IPS-18a (cell line): ENCODE results near the gene NLK.
"Not testable (repeated sequence)": the region's sequence is repeated elsewhere in the genome, so short reads cannot be mapped to it uniquely, and the experiment has no call there.

Source experiments
- H3K27ac ChIP-seq: one replicate; pipeline ENCODE4 v1.5.1; 2013; ENCODE audit warnings: low read length
- H3K27me3 ChIP-seq: one replicate; pipeline ENCODE4 v1.6.1; 2013; ENCODE audit warnings: mild to moderate bottlenecking, low read length; ENCODE audit not compliant: control insufficient read depth, insufficient read depth
- H3K36me3 ChIP-seq: one replicate; pipeline ENCODE4 v1.6.1; 2013; ENCODE audit warnings: low read depth, low read length; ENCODE audit not compliant: control insufficient read depth
- H3K4me1 ChIP-seq: one replicate; pipeline ENCODE4 v1.6.1; 2013; ENCODE audit warnings: low read depth, low read length; ENCODE audit not compliant: control insufficient read depth
- H3K4me3 ChIP-seq: one replicate; pipeline ENCODE4 v1.5.1; 2013; ENCODE audit warnings: low read length
- H3K9ac ChIP-seq: one replicate; pipeline ENCODE4 v1.6.1; 2013; ENCODE audit warnings: mild to moderate bottlenecking, low read length, moderate library complexity
- H3K9me3 ChIP-seq: one replicate; pipeline ENCODE4 v1.6.1; 2013; ENCODE audit warnings: low read depth, low read length; ENCODE audit not compliant: control insufficient read depth

Gene NLK

DNA sequence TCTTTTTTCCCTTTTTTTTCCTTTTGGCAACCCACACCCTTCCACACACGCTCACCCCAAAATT lies at the start of gene NLK:
Gene NLK, plus strand, starts transcription at position 21 of the 64 bp plus-strand sequence. CDS start 197 bp downstream, outside the sequence.
- Histone ChIP-seq H3K27me3 (no peaks in the 10 kb centered on the region), H3K4me3 (peak within 1 kb of the TSS; percentile 65), H3K9me3 (no peaks in the 10 kb centered on the region), H3K4me1 (peaks cover 41% of the 10 kb centered on the region), H3K36me3 (no peaks in the 10 kb centered on the region), H3K27ac (no peak within 1 kb of the TSS), H3K9ac (peak within 1 kb of the TSS; percentile 64)

DNA sequence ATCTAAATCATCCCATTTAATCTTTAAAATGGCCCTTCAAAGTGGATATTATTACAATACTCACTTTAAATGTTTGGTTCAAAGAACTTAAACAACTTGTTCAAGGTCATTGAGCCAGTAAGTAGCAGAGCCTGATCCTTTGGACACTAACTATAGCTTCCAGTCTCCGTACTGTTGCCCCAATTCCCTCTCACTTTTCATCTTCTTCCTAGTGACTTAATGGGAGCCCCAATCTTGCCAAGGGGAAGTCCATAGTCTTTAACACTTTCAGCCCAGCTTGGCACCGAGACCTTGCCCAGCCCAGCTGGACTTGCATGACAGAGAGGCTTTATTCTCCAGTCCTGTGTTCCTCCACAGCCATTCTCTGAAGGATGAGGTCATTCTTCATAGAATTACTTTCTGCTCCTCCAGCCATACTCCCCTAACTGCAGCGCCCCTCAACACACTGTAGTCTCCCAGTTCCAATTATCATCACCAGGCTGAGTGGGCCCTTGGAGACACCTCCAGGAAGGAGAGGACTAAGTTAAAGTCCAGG lies 49.2 kb upstream of the NLK start:
- H3K9ac ChIP-seq = no peak overlapping the region
- H3K36me3 ChIP-seq = no peaks in the 10 kb centered on the region

DNA sequence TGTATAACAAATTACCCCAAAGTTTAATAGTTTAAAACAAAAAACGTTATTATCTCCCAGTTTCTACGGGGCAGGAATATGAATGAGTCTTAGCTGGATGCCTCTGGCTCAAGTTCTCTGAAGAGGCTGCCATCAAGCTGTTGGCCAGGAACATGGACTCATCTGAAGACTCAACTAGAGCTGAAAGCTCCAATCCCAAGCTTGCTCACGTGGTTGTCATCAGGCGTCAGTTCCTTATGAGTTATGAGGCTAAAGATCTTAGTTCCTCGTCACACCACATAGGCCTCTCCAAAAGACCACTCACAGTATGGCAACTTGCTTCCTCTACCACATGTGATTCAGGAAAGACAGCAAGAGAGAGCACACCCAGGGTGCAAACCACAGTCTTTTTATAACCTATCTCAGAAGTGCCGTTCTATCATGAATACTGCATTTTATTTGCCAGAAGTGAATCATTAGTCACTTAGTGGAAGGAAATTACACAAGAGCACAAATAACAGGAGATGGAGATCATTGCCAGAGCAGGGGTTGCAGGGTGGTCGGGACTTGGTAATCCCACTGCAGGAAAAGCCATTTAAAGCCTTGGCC lies 48.7 kb upstream of the NLK start:
- H3K4me1 ChIP-seq = peaks cover 10% of the 10 kb centered on the region

More for the DNA sequence above, 49.2 kb upstream of the NLK start:
- H3K4me1 ChIP-seq = peaks cover 10% of the 10 kb centered on the region
- H3K4me3 ChIP-seq = no peak overlapping the region
- H3K27me3 ChIP-seq = peaks cover 12% of the 10 kb centered on the region
- no peak overlapping the region for H3K27ac ChIP-seq
- H3K9me3 ChIP-seq = no peaks in the 10 kb centered on the region

DNA sequence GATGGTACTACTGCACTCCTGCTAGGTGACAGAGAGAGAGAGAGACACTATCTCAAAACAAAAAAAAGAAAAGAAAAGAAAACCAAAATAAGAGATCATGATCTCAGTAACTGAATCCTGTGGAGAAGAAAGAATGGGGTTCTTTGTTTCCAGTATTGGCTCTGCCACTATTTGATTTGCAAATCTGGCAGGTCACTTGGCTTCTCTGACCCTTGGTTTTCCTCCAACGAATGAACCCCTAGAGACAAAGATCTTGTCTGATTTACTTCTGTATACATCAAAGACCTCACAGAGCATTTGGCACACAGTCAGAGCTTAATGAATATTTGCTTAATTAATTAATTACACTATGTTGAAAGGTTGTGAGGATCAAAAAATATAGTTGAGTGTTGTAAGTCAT lies 47.9 kb upstream of the NLK start:
- H3K4me1 ChIP-seq = peaks cover 10% of the 10 kb centered on the region
- H3K9ac ChIP-seq = no peak overlapping the region
- H3K36me3 ChIP-seq = no peaks in the 10 kb centered on the region

More for the DNA sequence above, 48.7 kb upstream of the NLK start:
- H3K27ac ChIP-seq = no peak overlapping the region
- no peaks in the 10 kb centered on the region for H3K9me3 ChIP-seq
- peaks cover 12% of the 10 kb centered on the region for H3K27me3 ChIP-seq
- H3K9ac ChIP-seq = no peak overlapping the region
- no peaks in the 10 kb centered on the region for H3K36me3 ChIP-seq
- H3K4me3 ChIP-seq = no peak overlapping the region

DNA sequence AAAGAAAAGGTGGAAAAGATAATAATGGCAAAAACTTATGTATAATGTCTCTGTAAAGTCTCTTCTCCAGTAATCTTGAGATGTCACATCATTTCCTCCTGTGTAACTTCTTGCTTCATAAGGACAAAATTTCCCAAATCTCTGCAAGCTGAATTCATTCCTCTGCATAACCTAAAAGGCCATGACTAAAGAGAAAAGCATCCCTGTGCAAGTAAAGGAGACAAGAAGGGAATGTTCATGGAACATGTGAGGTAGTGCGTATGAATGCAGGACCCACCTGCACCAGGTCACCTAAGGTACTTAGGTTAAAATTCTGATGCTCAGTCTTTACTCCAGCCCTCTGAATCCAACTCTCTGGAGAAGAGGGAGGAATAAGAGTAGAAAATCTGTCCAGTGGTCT lies 46.9 kb upstream of the NLK start:
- no peaks in the 10 kb centered on the region for H3K36me3 ChIP-seq
- no peak overlapping the region for H3K4me3 ChIP-seq
- H3K9me3 ChIP-seq = no peaks in the 10 kb centered on the region
- peaks cover 12% of the 10 kb centered on the region for H3K27me3 ChIP-seq
- H3K9ac ChIP-seq = no peak overlapping the region
- no peak overlapping the region for H3K27ac ChIP-seq
- peaks cover 10% of the 10 kb centered on the region for H3K4me1 ChIP-seq

More for the DNA sequence above, 47.9 kb upstream of the NLK start:
- Histone ChIP-seq H3K27me3 (peaks cover 12% of the 10 kb centered on the region), H3K27ac (no peak overlapping the region), H3K9me3 (no peaks in the 10 kb centered on the region), H3K4me3 (no peak overlapping the region)

DNA sequence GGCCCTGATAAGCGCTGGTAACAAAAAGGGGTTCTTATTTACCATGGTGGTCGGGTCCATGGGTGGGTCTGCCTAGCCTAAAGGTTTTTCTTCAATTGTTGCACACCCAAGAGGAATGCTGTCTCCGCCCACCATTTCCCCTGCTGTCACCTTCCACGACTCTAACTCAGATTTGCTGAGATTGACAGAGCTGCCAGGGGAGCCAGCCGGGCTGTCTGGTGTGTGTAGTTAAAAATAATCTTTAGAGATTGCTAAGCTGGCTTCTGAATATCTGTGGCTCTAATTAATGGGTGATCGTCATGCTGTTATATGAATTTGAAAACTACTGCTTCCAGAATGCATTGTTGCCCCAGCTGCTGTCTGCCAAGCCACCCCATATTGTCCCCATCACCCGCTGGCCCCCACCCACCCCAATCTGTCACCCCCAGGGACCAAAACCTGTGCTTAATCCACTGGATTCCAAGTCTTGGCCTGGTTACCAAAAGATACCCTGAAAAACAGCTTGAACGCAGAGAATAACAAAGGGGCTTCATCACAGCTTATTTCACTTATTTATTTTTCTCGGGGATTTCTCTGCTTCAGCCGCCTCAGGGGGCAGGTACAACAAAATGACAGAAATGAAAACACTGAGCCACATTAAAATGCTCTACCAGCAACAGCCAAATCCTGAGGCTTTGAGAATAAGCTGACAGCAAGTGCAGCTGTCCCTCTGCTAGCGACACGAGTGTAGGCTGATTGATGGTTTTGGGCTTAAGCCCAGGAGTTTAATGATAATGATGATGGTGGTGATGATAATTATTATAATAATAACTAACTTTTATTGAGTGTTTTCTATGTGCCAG lies 46.1 kb upstream of the NLK start:
- no peaks in the 10 kb centered on the region for H3K9me3 ChIP-seq
- H3K36me3 ChIP-seq = no peaks in the 10 kb centered on the region
- no peak overlapping the region for H3K4me3 ChIP-seq
- no peak overlapping the region for H3K27ac ChIP-seq
- peaks cover 10% of the 10 kb centered on the region for H3K4me1 ChIP-seq
- peaks cover 12% of the 10 kb centered on the region for H3K27me3 ChIP-seq
- H3K9ac ChIP-seq = no peak overlapping the region

DNA sequence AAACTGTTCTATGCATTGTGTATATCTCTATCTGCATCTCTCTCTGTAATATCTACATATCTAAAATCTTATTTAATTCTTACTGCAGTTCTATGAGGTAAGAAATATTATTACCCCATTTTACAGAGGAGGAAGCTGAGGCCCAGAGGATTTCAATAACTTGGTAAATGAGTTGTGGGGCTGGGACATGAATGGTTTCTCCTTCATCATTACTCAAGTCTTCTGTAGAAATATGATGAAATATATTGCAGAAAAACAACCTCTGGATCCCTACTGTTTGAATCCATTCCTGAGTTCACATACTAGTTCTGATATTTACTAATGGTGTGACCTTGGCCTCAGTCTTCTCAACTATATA lies 45.5 kb upstream of the NLK start:
- no peak overlapping the region for H3K4me3 ChIP-seq
- H3K9me3 ChIP-seq = no peaks in the 10 kb centered on the region
- peaks cover 12% of the 10 kb centered on the region for H3K27me3 ChIP-seq
- H3K36me3 ChIP-seq = no peaks in the 10 kb centered on the region
- H3K4me1 ChIP-seq = peaks cover 10% of the 10 kb centered on the region
- no peak overlapping the region for H3K9ac ChIP-seq
- H3K27ac ChIP-seq = no peak overlapping the region

DNA sequence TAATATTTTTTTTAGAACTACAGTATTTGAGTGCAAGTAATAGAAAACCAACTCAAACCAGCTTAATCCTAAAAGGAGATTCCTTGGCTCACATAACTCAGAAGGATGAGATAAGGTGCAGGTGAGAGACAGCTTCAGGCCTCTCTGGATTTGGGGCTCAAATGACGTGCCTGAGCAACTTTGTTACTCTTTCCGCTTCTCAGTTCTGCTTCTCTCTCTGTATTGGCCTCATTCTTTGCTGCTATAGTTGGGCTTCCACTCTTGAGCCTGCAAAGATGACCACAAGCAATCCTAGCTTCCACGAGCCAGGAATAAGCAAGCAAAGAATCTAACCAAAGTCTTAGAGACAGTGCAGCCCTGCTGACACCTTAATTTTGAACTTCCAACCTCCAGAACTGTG lies 45.0 kb upstream of the NLK start:
- Histone ChIP-seq H3K9me3 (no peaks in the 10 kb centered on the region), H3K4me3 (no peak overlapping the region), H3K4me1 (peaks cover 10% of the 10 kb centered on the region), H3K9ac (no peak overlapping the region), H3K27ac (no peak overlapping the region), H3K36me3 (no peaks in the 10 kb centered on the region), H3K27me3 (peaks cover 12% of the 10 kb centered on the region)

DNA sequence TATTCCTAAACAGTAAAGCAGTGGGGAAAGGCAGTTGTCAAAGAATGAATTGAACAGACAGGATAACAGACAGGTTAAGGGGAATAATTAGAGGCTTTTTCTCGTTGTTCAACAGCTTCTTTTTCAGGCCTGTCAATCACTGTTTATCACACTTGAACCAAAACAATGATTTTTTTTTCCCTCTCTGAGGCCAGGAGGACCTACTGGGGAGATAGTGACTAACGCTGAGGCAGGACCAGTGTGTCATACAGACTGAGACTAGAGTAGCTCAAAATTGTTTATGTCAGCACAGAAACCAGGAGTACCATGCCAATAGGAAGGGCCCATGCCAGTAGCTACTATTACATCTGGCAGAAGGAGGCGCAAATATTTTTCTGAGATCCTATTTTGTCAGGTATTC lies 41.3 kb upstream of the NLK start:
- H3K4me3 ChIP-seq = no peak overlapping the region
- H3K9ac ChIP-seq = no peak overlapping the region
- H3K27me3 ChIP-seq = no peaks in the 10 kb centered on the region
- no peaks in the 10 kb centered on the region for H3K9me3 ChIP-seq
- H3K36me3 ChIP-seq = no peaks in the 10 kb centered on the region
- no peak overlapping the region for H3K27ac ChIP-seq
- no peaks in the 10 kb centered on the region for H3K4me1 ChIP-seq

DNA sequence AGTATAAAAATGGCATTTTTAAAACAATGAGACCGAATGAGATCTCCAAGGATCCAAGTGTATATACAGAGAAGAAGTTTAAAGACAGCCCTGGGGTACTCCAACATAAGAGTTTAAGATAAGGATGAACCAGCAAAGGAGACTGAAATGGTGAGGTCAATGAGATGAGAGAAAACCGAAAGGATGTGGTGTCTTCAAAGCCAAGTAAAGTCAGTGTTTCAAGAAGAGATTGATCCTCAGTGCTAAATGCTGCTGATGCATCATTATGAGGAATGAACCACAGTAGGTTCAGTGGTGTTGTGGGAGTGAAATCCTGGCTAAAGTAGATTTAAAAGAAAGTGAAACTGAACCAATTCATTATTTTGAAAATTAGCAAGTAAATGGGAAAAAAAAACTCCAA lies 38.1 kb upstream of the NLK start:
- H3K4me3 ChIP-seq = no peak overlapping the region
- H3K9ac ChIP-seq = no peak overlapping the region
- H3K36me3 ChIP-seq = no peaks in the 10 kb centered on the region
- no peaks in the 10 kb centered on the region for H3K27me3 ChIP-seq
- H3K4me1 ChIP-seq = no peaks in the 10 kb centered on the region
- no peaks in the 10 kb centered on the region for H3K9me3 ChIP-seq
- H3K27ac ChIP-seq = no peak overlapping the region

DNA sequence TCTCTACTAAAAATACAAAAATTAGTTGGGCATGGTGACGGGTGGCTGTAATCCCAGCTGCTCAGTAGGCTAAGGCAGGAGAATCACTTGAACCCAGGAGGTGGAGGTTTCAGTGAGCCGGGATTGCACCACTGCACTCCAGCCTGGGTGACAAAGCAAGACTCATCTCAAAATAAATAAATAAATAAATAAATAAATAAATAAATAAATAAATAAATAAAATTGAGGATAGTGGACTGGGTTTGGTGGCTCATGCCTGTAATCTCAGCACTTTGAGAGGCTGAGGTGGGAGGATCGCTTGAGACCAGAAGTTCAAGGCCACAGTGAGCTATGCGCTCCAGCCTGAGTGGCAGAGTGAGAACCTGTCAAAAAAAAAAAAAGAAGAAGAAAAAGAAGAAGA lies 34.6 kb upstream of the NLK start:
- not testable (repeated sequence) for H3K9me3 ChIP-seq, H3K9ac ChIP-seq, H3K36me3 ChIP-seq, H3K4me1 ChIP-seq, H3K27me3 ChIP-seq, H3K27ac ChIP-seq, H3K4me3 ChIP-seq

DNA sequence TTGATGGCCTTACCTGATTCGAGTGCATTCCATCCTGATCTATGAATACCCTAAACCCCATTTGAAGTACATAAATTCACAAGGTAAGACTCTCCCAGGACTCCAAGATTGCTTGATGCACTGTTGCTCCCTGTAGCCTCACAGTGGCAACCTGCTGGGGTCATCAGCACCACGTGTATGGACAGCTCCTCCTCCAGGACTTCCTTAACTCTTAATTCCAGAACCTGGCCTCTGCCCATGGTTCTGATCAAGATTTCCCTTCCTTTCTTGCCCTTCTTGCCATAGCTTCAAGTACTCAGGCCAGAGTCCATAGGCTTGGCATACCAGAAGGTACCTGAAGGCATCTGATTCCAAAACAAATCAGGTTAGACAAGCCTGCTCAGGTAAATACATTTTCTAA lies 34.0 kb upstream of the NLK start:
- Histone ChIP-seq H3K27ac (no peak overlapping the region), H3K27me3 (no peaks in the 10 kb centered on the region), H3K9ac (no peak overlapping the region), H3K4me3 (no peak overlapping the region), H3K9me3 (no peaks in the 10 kb centered on the region), H3K4me1 (no peaks in the 10 kb centered on the region), H3K36me3 (no peaks in the 10 kb centered on the region)
